Measurements from ENCODE around the gene SPHK1.

Gene SPHK1

GRCh38 chr17:76384987-76385891, 830 bp downstream of the SPHK1 start:
- H3K4me3 ChIP-seq (replicated peaks in 1 of 2; ENCODE audit: low read depth in 2 of 2, low read length in 2 of 2) = peak overlapping the region; percentile 68 to 88
- DNase-seq (ENCODE audit: low read depth in 2 of 2) = peak; percentile 77 to 91
- TF ChIP-seq CTCF (IDR thresholded peaks at IDR 0.05; ENCODE audit: low read depth, low read length) = no peak

- DNase-seq (ENCODE audit: low read depth in 2 of 2) = peak; percentile 89 to 90
- peak; percentile 84 for TF ChIP-seq CTCF (IDR thresholded peaks at IDR 0.05; ENCODE audit: low read depth, low read length)
- peak overlapping the region; percentile 68 to 88 for H3K4me3 ChIP-seq (replicated peaks in 1 of 2; ENCODE audit: low read depth in 2 of 2, low read length in 2 of 2)
Measured at GRCh38 chr17:76385892-76386786, 1.7 kb downstream of the SPHK1 start.

GRCh38 chr17:76386966-76387765, 2.8 kb downstream of the SPHK1 start:
- peak overlapping the region in 1 of 2 donors; percentile 88 for H3K4me3 ChIP-seq (replicated peaks in 1 of 2; ENCODE audit: low read depth in 2 of 2, low read length in 2 of 2)
- no peak for TF ChIP-seq CTCF (IDR thresholded peaks at IDR 0.05; ENCODE audit: low read depth, low read length)
- no peak for DNase-seq (ENCODE audit: low read depth in 2 of 2)

- H3K4me3 ChIP-seq (replicated peaks in 1 of 2; ENCODE audit: low read depth in 2 of 2, low read length in 2 of 2) = no peak overlapping the region
- peak in 1 of 2 donors; percentile 53 for DNase-seq (ENCODE audit: low read depth in 2 of 2)
- TF ChIP-seq CTCF (IDR thresholded peaks at IDR 0.05; ENCODE audit: low read depth, low read length) = peak; percentile 29
Measured at GRCh38 chr17:76388966-76389888, 4.8 kb downstream of the SPHK1 start.

- H3K4me3 ChIP-seq (replicated peaks in 1 of 2; ENCODE audit: low read depth in 2 of 2, low read length in 2 of 2) = no peak overlapping the region
- TF ChIP-seq CTCF (IDR thresholded peaks at IDR 0.05; ENCODE audit: low read depth, low read length) = no peak
- DNase-seq (ENCODE audit: low read depth in 2 of 2) = peak in 1 of 2 donors; percentile 47
Measured at GRCh38 chr17:76390003-76390421, 5.6 kb downstream of the SPHK1 start.

Data from cardiac fibroblast (primary cell).